NCI-H69 (cell line): Measurements from ENCODE around the gene RAPGEFL1.
"Not testable (repeated sequence)": the region's sequence is repeated elsewhere in the genome, so short reads cannot be mapped to it uniquely, and the experiment has no call there.

ENCODE experiments used
- DNase-seq: peaks from one replicate; lab custom pipeline; 2025; lab: John Stamatoyannopoulos, UW

Gene RAPGEFL1

GRCh38 chr17:40174514-40174913, 2.8 kb upstream of the RAPGEFL1 start:
- DNase-seq: no peak

GRCh38 chr17:40175928-40176753, 1.1 kb upstream of the RAPGEFL1 start:
- peak; percentile 71 for DNase-seq

GRCh38 chr17:40176754-40177110, 538 bp upstream of the RAPGEFL1 start:
- peak; percentile 82 for DNase-seq

- peak; percentile 32 for DNase-seq
Measured at GRCh38 chr17:40178021-40178601, 841 bp downstream of the RAPGEFL1 start.

GRCh38 chr17:40178660-40179059, 1.4 kb downstream of the RAPGEFL1 start:
- peak; percentile 10 for DNase-seq

GRCh38 chr17:40179923-40180659, 2.8 kb downstream of the RAPGEFL1 start:
- DNase-seq: peak; percentile 29

- DNase-seq: peak; percentile 8
Measured at GRCh38 chr17:40180694-40181093, 3.4 kb downstream of the RAPGEFL1 start.

- DNase-seq: no peak
Measured at GRCh38 chr17:40181205-40181604, 3.9 kb downstream of the RAPGEFL1 start.

- DNase-seq: no peak
Measured at GRCh38 chr17:40182606-40183005, 5.3 kb downstream of the RAPGEFL1 start.

GRCh38 chr17:40187238-40187637, 10.0 kb downstream of the RAPGEFL1 start:
- no peak for DNase-seq

- no peak for DNase-seq
Measured at GRCh38 chr17:40188694-40189093, 11.4 kb downstream of the RAPGEFL1 start.

- peak; percentile 21 for DNase-seq
Measured at GRCh38 chr17:40190197-40191021, 13.1 kb downstream of the RAPGEFL1 start.

- peak; percentile 71 for DNase-seq
Measured at GRCh38 chr17:40191237-40192208, 14.3 kb downstream of the RAPGEFL1 start.

- DNase-seq: no peak
Measured at GRCh38 chr17:40192961-40193360, 15.7 kb downstream of the RAPGEFL1 start.

GRCh38 chr17:40194821-40195220, 17.6 kb downstream of the RAPGEFL1 start:
- peak; percentile 13 for DNase-seq

GRCh38 chr17:40197550-40197949, 20.3 kb downstream of the RAPGEFL1 start:
- DNase-seq: no peak

- peak; percentile 48 for DNase-seq
Measured at GRCh38 chr17:40197965-40198456, 20.7 kb downstream of the RAPGEFL1 start.

- DNase-seq: no peak
Measured at GRCh38 chr17:40198576-40198975, 21.3 kb downstream of the RAPGEFL1 start.

GRCh38 chr17:40203131-40203530, 25.9 kb downstream of the RAPGEFL1 start:
- DNase-seq: no peak

GRCh38 chr17:40206193-40206592, 28.9 kb downstream of the RAPGEFL1 start:
- DNase-seq: not testable (repeated sequence)
